ENCODE data around the gene S100Z. TPM values are rescaled to one million over a fixed set of nuclear protein-coding genes. Genes with fewer than 3 reads are reported as not detected.
A peak's percentile ranks its signal among the peaks of the same experiment; 100 is the strongest.

The S100Z gene
- total RNA-seq, 1 experiment from 2014 or later = not detected

GRCh38 chr5:76801159-76801802 lies 48.5 kb upstream of the S100Z start (continued):
- TF ChIP-seq ARID4B (CRISPR knock-in tag; IDR thresholded peaks at IDR 0.05; ENCODE audit: borderline replicate concordance) = no peak
- TF ChIP-seq SMAD4 (CRISPR knock-in tag; IDR thresholded peaks at IDR 0.05) = no peak
- TF ChIP-seq ATF2 (CRISPR knock-in tag; IDR thresholded peaks at IDR 0.05; ENCODE audit: borderline replicate concordance, low read depth) = no peak
- no peak for TF ChIP-seq FOXP1 (CRISPR knock-in tag; IDR thresholded peaks at IDR 0.05; ENCODE audit: borderline replicate concordance)
- TF ChIP-seq ZNF396 (CRISPR knock-in tag; IDR thresholded peaks at IDR 0.05; ENCODE audit: borderline replicate concordance) = no peak

DNA sequence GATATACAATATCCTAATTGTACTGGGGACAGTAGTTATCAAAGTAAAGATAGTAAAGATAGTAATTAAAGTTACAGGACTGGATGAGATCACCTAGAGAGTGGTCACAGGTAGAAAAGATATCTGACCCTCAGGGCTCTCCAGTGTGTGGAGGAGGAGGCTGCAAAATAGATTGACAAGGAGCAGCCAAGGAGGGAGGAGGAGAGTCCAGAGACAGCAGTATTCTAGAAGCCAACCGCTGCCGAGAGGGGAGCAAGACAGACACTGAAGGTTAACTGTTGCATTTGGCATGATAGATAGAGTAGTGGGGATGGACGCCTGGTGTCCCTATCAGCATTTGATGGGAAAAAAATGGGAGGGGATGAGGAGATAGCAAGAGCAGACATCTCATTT lies 48.0 kb upstream of the S100Z start:
- H3K36me3 Mint-ChIP-seq = no peaks in the 10 kb centered on the region
- no peaks in the 10 kb centered on the region for H3K27me3 Mint-ChIP-seq (ENCODE audit: low read depth)
- H3K4me3 Mint-ChIP-seq = no peak overlapping the region
- no peak overlapping the region for H3K27ac Mint-ChIP-seq
- TF ChIP-seq KAT7 (CRISPR knock-in tag; IDR thresholded peaks at IDR 0.05; ENCODE audit: borderline replicate concordance) (no peak), USF2 (CRISPR knock-in tag; IDR thresholded peaks at IDR 0.05) (no peak), TCF7 (CRISPR knock-in tag; IDR thresholded peaks at IDR 0.05; ENCODE audit: low read depth) (no peak), RELA (CRISPR knock-in tag; IDR thresholded peaks at IDR 0.05; ENCODE audit: borderline replicate concordance) (no peak), ZNF138 (CRISPR knock-in tag; conservative IDR thresholded peaks at IDR 0.05) (no peak), NR2C2 (CRISPR knock-in tag; IDR thresholded peaks at IDR 0.05) (no peak), ATF2 (CRISPR knock-in tag; IDR thresholded peaks at IDR 0.05; ENCODE audit: borderline replicate concordance, low read depth) (no peak)
- CTCF ChIA-PET = no interaction called here
- no peak for ATAC-seq
- no peak for DNase-seq (ENCODE audit: low spot score)
- H3K9me3 Mint-ChIP-seq = peaks cover 4% of the 10 kb centered on the region
- H3K4me1 Mint-ChIP-seq = peaks cover 39% of the 10 kb centered on the region
- POLR2A ChIA-PET = no interaction called here

GRCh38 chr5:76804266-76804665 lies 45.5 kb upstream of the S100Z start:
- Mint-ChIP-seq H3K4me3 (no peak overlapping the region), H3K27me3 (ENCODE audit: low read depth) (no peaks in the 10 kb centered on the region), H3K27ac (peak overlapping the region; percentile 66), H3K36me3 (no peaks in the 10 kb centered on the region), H3K4me1 (peaks cover 59% of the 10 kb centered on the region), H3K9me3 (peaks cover 4% of the 10 kb centered on the region)
- CTCF ChIA-PET = interaction anchor here (1.9 kb wide), 1 partner anchor 30 kb away, joined by 9 read pairs; no protein-coding TSS in a partner anchor
- ATAC-seq (no peak), DNase-seq (ENCODE audit: low spot score) (no peak)
- POLR2A ChIA-PET = interaction anchor here (0.7 kb wide), 1 partner anchor 111 kb away, joined by 4 read pairs; no protein-coding TSS in a partner anchor
- TF ChIP-seq, protein P1, sequence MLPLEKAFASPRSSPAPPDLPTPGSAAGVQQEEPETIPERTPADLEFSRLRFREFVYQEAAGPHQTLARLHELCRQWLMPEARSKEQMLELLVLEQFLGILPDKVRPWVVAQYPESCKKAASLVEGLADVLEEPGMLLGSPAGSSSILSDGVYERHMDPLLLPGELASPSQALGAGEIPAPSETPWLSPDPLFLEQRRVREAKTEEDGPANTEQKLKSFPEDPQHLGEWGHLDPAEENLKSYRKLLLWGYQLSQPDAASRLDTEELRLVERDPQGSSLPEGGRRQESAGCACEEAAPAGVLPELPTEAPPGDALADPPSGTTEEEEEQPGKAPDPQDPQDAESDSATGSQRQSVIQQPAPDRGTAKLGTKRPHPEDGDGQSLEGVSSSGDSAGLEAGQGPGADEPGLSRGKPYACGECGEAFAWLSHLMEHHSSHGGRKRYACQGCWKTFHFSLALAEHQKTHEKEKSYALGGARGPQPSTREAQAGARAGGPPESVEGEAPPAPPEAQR (CRISPR knock-in tag; IDR thresholded peaks at IDR 0.05) = no peak
- no peak for TF ChIP-seq PREB (CRISPR knock-in tag; IDR thresholded peaks at IDR 0.05; ENCODE audit: borderline replicate concordance)
- TF ChIP-seq ETV6 (CRISPR knock-in tag; IDR thresholded peaks at IDR 0.05) = no peak
- TF ChIP-seq FOXK1 (CRISPR knock-in tag; IDR thresholded peaks at IDR 0.05) = no peak
- no peak for TF ChIP-seq STAT6 (CRISPR knock-in tag; conservative IDR thresholded peaks at IDR 0.05; ENCODE audit: low read depth)
- TF ChIP-seq FOXJ3 (CRISPR knock-in tag; IDR thresholded peaks at IDR 0.05; ENCODE audit: borderline replicate concordance) = no peak
- no peak for TF ChIP-seq NFATC4 (CRISPR knock-in tag; IDR thresholded peaks at IDR 0.05)
- TF ChIP-seq NFYB (CRISPR knock-in tag; conservative IDR thresholded peaks at IDR 0.05; ENCODE audit: low read depth) = no peak
